H1 (cell line): ENCODE data around the gene ARHGAP10. TPM values are rescaled to one million over a fixed set of nuclear protein-coding genes. Genes with fewer than 3 reads are reported as not detected.

Experiments
- CTCF ChIA-PET: fragments of 300-600 bp; sonication (Branson Sonifier 250); formaldehyde crosslinking; loops from one replicate; lab custom pipeline; 2021; ENCODE audit not compliant: partially characterized antibody; lab: Charles Lee
- POLR2A ChIA-PET: fragments of 300-600 bp; sonication (Branson Sonifier 250); formaldehyde crosslinking; loops from one replicate; lab custom pipeline; 2021; ENCODE audit warnings: inconsistent platforms; ENCODE audit not compliant: partially characterized antibody; lab: Charles Lee
- DNase-seq, 2 experiments: peaks; one replicate each; pipeline versions ENCODE4 v3.0.0 to v3.0.0-alpha.2; 2010 to 2022; ENCODE audit warnings: low spot score in 2 of 2, low read depth in 1 of 2, mixed read lengths in 1 of 2
- FAIRE-seq: peaks from 2 replicates; lab custom pipeline; 2011; peaks lifted over from hg19 to GRCh38; lab: Jason Lieb, UNC
- H2AFZ ChIP-seq: 2 replicates; pipeline ENCODE4 v1.8.1; 2012; ENCODE audit warnings: low read length, inconsistent platforms
- H2AK5ac ChIP-seq: 2 replicates; pipeline ENCODE4 v1.6.1; 2013; ENCODE audit warnings: low read depth, low read length
- H2BK120ac ChIP-seq: replicated peaks from 2 replicates; pipeline ENCODE3; 2013; ENCODE audit warnings: low read depth, low read length, inconsistent platforms
- H2BK12ac ChIP-seq: 2 replicates; pipeline ENCODE4 v1.6.1; 2013; ENCODE audit warnings: low read depth, low read length
- H2BK15ac ChIP-seq: 2 replicates; pipeline ENCODE4 v1.6.1; 2013; ENCODE audit warnings: low read length
- H2BK20ac ChIP-seq: 2 replicates; pipeline ENCODE4 v1.6.1; 2013; ENCODE audit warnings: low read length
- H2BK5ac ChIP-seq: 2 replicates; pipeline ENCODE4 v1.6.1; 2013; ENCODE audit warnings: low read depth, low read length
- H3K14ac ChIP-seq: 2 replicates; pipeline ENCODE4 v1.6.1; 2013; ENCODE audit warnings: inconsistent platforms; ENCODE audit not compliant: insufficient read length
- H3K18ac ChIP-seq: 2 replicates; pipeline ENCODE4 v1.6.1; 2013; ENCODE audit warnings: low read length; ENCODE audit errors: extremely low read depth
- H3K23ac ChIP-seq: 2 replicates; pipeline ENCODE4 v1.6.1; 2013; ENCODE audit warnings: inconsistent platforms; ENCODE audit not compliant: insufficient read length
- H3K23me2 ChIP-seq: 2 replicates; pipeline ENCODE4 v1.6.1; 2013; ENCODE audit warnings: low read depth, low read length
- H3K27ac ChIP-seq: 2 replicates; pipeline ENCODE4 v1.6.1; 2011; ENCODE audit warnings: low read depth, low read length, inconsistent platforms
- H3K27me3 ChIP-seq, 4 experiments: replicated peaks in 1 of 4; 1 replicate in 1 of 4; 2 replicates in 3 of 4; pipeline versions ENCODE4 v1.6.1 to v1.8.1; 2011 to 2013; ENCODE audit warnings: low read length in 3 of 4, mild to moderate bottlenecking in 3 of 4, inconsistent platforms in 2 of 4, mixed read lengths in 2 of 4, moderate library complexity in 1 of 4; ENCODE audit not compliant: control insufficient read depth in 3 of 4, insufficient read depth in 3 of 4; ENCODE audit errors: extremely low read depth in 1 of 4
- H3K36me3 ChIP-seq, 4 experiments: 2 replicates each; pipeline versions ENCODE4 v1.6.1 to v1.8.1; 2011 to 2013; ENCODE audit warnings: mild to moderate bottlenecking in 4 of 4, low read length in 3 of 4, moderate library complexity in 2 of 4, control low read depth in 1 of 4, inconsistent platforms in 1 of 4; ENCODE audit not compliant: insufficient read depth in 4 of 4, control insufficient read depth in 2 of 4
- H3K4ac ChIP-seq: replicated peaks from 2 replicates; pipeline ENCODE3; 2013; ENCODE audit warnings: low read length, low read depth, mixed read lengths, inconsistent platforms; ENCODE audit not compliant: insufficient read length
- H3K4me1 ChIP-seq, 4 experiments: replicated peaks in 1 of 4; 1 replicate in 1 of 4; 2 replicates in 3 of 4; pipeline versions ENCODE4 v1.6.1 to v1.8.1; 2011 to 2013; ENCODE audit warnings: low read length in 3 of 4, inconsistent platforms in 2 of 4, mixed read lengths in 1 of 4; ENCODE audit not compliant: insufficient read depth in 4 of 4, control insufficient read depth in 3 of 4
- H3K4me2 ChIP-seq, 2 experiments: 2 replicates each; pipeline versions ENCODE4 v1.6.1 to v1.8.1; 2011 to 2013; ENCODE audit warnings: low read depth in 2 of 2, low read length in 2 of 2, control low read depth in 1 of 2, inconsistent platforms in 1 of 2, mild to moderate bottlenecking in 1 of 2; ENCODE audit not compliant: insufficient read depth in 1 of 2
- H3K4me3 ChIP-seq, 4 experiments: fragments of 200-600, 300-600 bp in 1 of 4; sonication (generic), shearing (Covaris generic), sonication (Bioruptor Twin) in 1 of 4; 2 replicates each; pipeline versions ENCODE4 v1.5.1 to v1.8.1; 2011 to 2016; ENCODE audit warnings: low read length in 4 of 4, low read depth in 3 of 4, control low read depth in 2 of 4, inconsistent platforms in 2 of 4, mild to moderate bottlenecking in 2 of 4, mixed read lengths in 1 of 4, moderate library complexity in 1 of 4; ENCODE audit not compliant: insufficient read depth in 2 of 4; ENCODE audit errors: extremely low read depth in 1 of 4
- H3K56ac ChIP-seq: replicated peaks from 2 replicates; pipeline ENCODE3; 2013; ENCODE audit warnings: low read depth, mild to moderate bottlenecking, mixed read lengths, low read length, inconsistent platforms; ENCODE audit not compliant: insufficient read length
- H3K79me1 ChIP-seq: 2 replicates; pipeline ENCODE4 v1.6.1; 2013; ENCODE audit warnings: low read depth, low read length, control low read depth
- H3K79me2 ChIP-seq, 2 experiments: 2 replicates each; pipeline versions ENCODE4 v1.6.1 to v1.8.1; 2012 to 2013; ENCODE audit warnings: low read length in 2 of 2, mild to moderate bottlenecking in 2 of 2, inconsistent platforms in 1 of 2; ENCODE audit not compliant: insufficient read depth in 2 of 2, control insufficient read depth in 1 of 2
- H3K9ac ChIP-seq, 4 experiments: replicated peaks in 1 of 4; 1 replicate in 1 of 4; 2 replicates in 3 of 4; pipeline versions ENCODE4 v1.6.1 to v1.8.1; 2011 to 2013; ENCODE audit warnings: low read depth in 3 of 4, low read length in 3 of 4, control low read depth in 2 of 4, mild to moderate bottlenecking in 2 of 4, moderate library complexity in 2 of 4, inconsistent platforms in 1 of 4; ENCODE audit errors: extremely low read depth in 1 of 4
- H3K9me3 ChIP-seq, 2 experiments: 2 replicates each; pipeline versions ENCODE4 v1.6.1 to v1.8.1; 2012 to 2013; ENCODE audit warnings: mild to moderate bottlenecking in 2 of 2, moderate library complexity in 2 of 2, control low read depth in 1 of 2, inconsistent platforms in 1 of 2, low read depth in 1 of 2, low read length in 1 of 2, mixed read lengths in 1 of 2; ENCODE audit not compliant: insufficient read depth in 2 of 2
- H4K20me1 ChIP-seq, 2 experiments: replicated peaks in 1 of 2; 2 replicates each; pipeline versions ENCODE3 to v1.8.1; 2011 to 2013; ENCODE audit warnings: inconsistent platforms in 2 of 2, low read length in 2 of 2, mild to moderate bottlenecking in 1 of 2; ENCODE audit not compliant: insufficient read depth in 2 of 2, control insufficient read depth in 1 of 2
- H4K5ac ChIP-seq: 2 replicates; pipeline ENCODE4 v1.6.1; 2013; ENCODE audit warnings: low read length, low read depth, mixed read lengths, inconsistent platforms; ENCODE audit not compliant: insufficient read length
- H4K8ac ChIP-seq: 2 replicates; pipeline ENCODE4 v1.8.0; 2013; ENCODE audit warnings: mild to moderate bottlenecking, moderate library complexity, low read length, inconsistent platforms; ENCODE audit not compliant: insufficient read depth; ENCODE audit errors: extremely low read depth
- H4K91ac ChIP-seq: replicated peaks from 2 replicates; pipeline ENCODE3; 2013; ENCODE audit warnings: low read length, mixed read lengths, inconsistent platforms; ENCODE audit not compliant: insufficient read length
- ASH2L ChIP-seq: fragments of 200-600, 300-600 bp; sonication (generic); IDR thresholded peaks from one replicate; pipeline ENCODE4 v1.7.1; 2017; ENCODE audit warnings: low read length
- ATF3 ChIP-seq: IDR thresholded peaks from 2 replicates; pipeline ENCODE4 v1.6.1; 2011; ENCODE audit warnings: low read depth, mild to moderate bottlenecking, low read length; ENCODE audit not compliant: insufficient read depth
- CREB1 ChIP-seq: IDR thresholded peaks from 2 replicates; pipeline ENCODE4 v1.6.1; 2012; ENCODE audit warnings: inconsistent platforms
- CTCF ChIP-seq, 3 experiments: IDR thresholded peaks; 1 replicate in 2 of 3; 2 replicates in 1 of 3; pipeline versions ENCODE4 v1.5.1 to v1.6.1; 2011; ENCODE audit warnings: low read length in 3 of 3, mild to moderate bottlenecking in 3 of 3, inconsistent platforms in 2 of 3, low read depth in 1 of 3, moderate library complexity in 1 of 3; ENCODE audit not compliant: insufficient read depth in 1 of 3; ENCODE audit errors: control extremely low read depth in 1 of 3
- FOSL1 ChIP-seq: IDR thresholded peaks from 2 replicates; pipeline ENCODE4 v1.6.1; 2011; ENCODE audit warnings: mild to moderate bottlenecking, low read depth, low read length, moderate library complexity; ENCODE audit not compliant: insufficient read depth
- GTF2F1 ChIP-seq: IDR thresholded peaks from 2 replicates; pipeline ENCODE4 v1.6.1; 2012; ENCODE audit warnings: low read depth, low read length, improper control_type of control experiment, borderline replicate concordance
- JUND ChIP-seq: IDR thresholded peaks from 2 replicates; pipeline ENCODE4 v1.6.1; 2011; ENCODE audit warnings: mild to moderate bottlenecking, improper control_type of control experiment, low read length
- RBBP5 ChIP-seq: IDR thresholded peaks from 2 replicates; pipeline ENCODE4 v1.7.1; 2012; ENCODE audit warnings: low read depth, mild to moderate bottlenecking, inconsistent platforms, low read length, moderate library complexity, borderline replicate concordance
- SIN3A ChIP-seq, 2 experiments: IDR thresholded peaks in 1 of 2; conservative IDR thresholded peaks in 1 of 2; 2 replicates each; pipeline ENCODE4 v1.6.1; 2011 to 2012; ENCODE audit warnings: low read length in 2 of 2, improper control_type of control experiment in 1 of 2, low read depth in 1 of 2, mild to moderate bottlenecking in 1 of 2
- TBP ChIP-seq: IDR thresholded peaks from 2 replicates; pipeline ENCODE4 v1.6.1; 2011; ENCODE audit warnings: low read depth, low read length, improper control_type of control experiment
- TCF12 ChIP-seq: IDR thresholded peaks from 2 replicates; pipeline ENCODE4 v1.6.1; 2011; ENCODE audit warnings: low read depth, mild to moderate bottlenecking, low read length
- TEAD4 ChIP-seq: IDR thresholded peaks from 2 replicates; pipeline ENCODE4 v1.6.1; 2012; ENCODE audit warnings: low read depth, low read length, inconsistent platforms, mixed read lengths
- WGBS, 2 experiments: shearing (Covaris generic) in 1 of 2; methylation state at CpG; one replicate each; pipeline versions ENCODE4 v1.1.6 to v1.1.7; 2013 to 2015; ENCODE audit warnings: low lambda C conversion rate in 2 of 2, mixed read lengths in 2 of 2, inconsistent platforms in 1 of 2, low coverage in 1 of 2, missing lambda C conversion rate in 1 of 2; ENCODE audit not compliant: insufficient replicate concordance in 2 of 2, insufficient coverage in 1 of 2, insufficient read length in 1 of 2; ENCODE audit errors: extremely low coverage in 1 of 2, missing lambda C conversion rate in 1 of 2; 5-methylcytosine and 5-hydroxymethylcytosine counted together
- polyA plus RNA-seq, 7 experiments: library from polyadenylated mRNA; depleted of rRNA in 3 of 7; stranded (reverse) in 5 of 7; unstranded in 2 of 7; fragments of >200 nt in 5 of 7; fragments of 200-250 nt in 2 of 7; gene quantifications; 1 replicate in 5 of 7; 2 replicates in 1 of 7; 4 replicates in 1 of 7; pipeline versions ENCODE4 v1.2.1 to v1.2.3, GENCODE V29; 2011 to 2013; ENCODE audit warnings: missing spikeins in 2 of 7, mixed read lengths in 2 of 7
- total RNA-seq: library from RNA; stranded (reverse); fragmentation: NEBNext Ultra II Directional; extraction: Animal tissue kit (Norgen Biotek cat#: 25700); gene quantifications from 2 replicates; pipeline ENCODE4 v1.2.1, GENCODE V29; 2021

ARHGAP10 gene
- total and polyA plus RNA-seq, 2 of the 8 experiments (the other 6 are each of a cell fraction or from before 2014, with no cell fraction given): 3.7 to 6.1 TPM

GRCh38 chr4:147809211-147809610 lies 77.3 kb downstream of the ARHGAP10 start:
- Histone ChIP-seq H3K27ac (no peak overlapping the region), H3K4me3 (no peak overlapping the region), H4K8ac (no peak overlapping the region), H4K20me1 (no peaks in the 10 kb centered on the region), H2AFZ (no peak overlapping the region), H3K14ac (no peak overlapping the region), H2BK12ac (no peak overlapping the region), H3K9ac (no peak overlapping the region), H3K56ac (no peak overlapping the region), H3K23me2 (no peaks in the 10 kb centered on the region; the same call in 1 of the 2 replicates), H3K23ac (no peak overlapping the region), H3K27me3 (no peaks in the 10 kb centered on the region), H3K79me2 (no peaks in the 10 kb centered on the region), H3K36me3 (no peaks in the 10 kb centered on the region), H3K4ac (no peak overlapping the region), H2AK5ac (no peak overlapping the region), H3K9me3 (no peaks in the 10 kb centered on the region), H3K4me1 (no peaks in the 10 kb centered on the region; a peak in 2 of 7 replicates), H2BK5ac (no peak overlapping the region), H2BK15ac (no peak overlapping the region), H2BK20ac (no peak overlapping the region), H2BK120ac (no peak overlapping the region), H4K91ac (no peak overlapping the region), H4K5ac (no peak overlapping the region), H3K18ac (no peak overlapping the region), H3K79me1 (no peaks in the 10 kb centered on the region), H3K4me2 (no peak overlapping the region)
- FAIRE-seq (no peak), DNase-seq (no peak)
- ChIA-PET POLR2A (no interaction called here), CTCF (interaction anchor here (0.6 kb wide), 1 partner anchor 1157 kb away, joined by 3 read pairs; no protein-coding TSS in a partner anchor)
- WGBS, 2 experiments: 91 to 100% methylated on average over 1 to 3 of the region's 3 CpGs
- TF ChIP-seq TEAD4 (no peak), FOSL1 (no peak), SIN3A (conservative IDR thresholded peaks at IDR 0.05 in 1 of 2, IDR thresholded peaks at IDR 0.05 in 1 of 2; ENCODE audit: low read depth in 1 of 2, low read length in 2 of 2) (no peak), ATF3 (no peak), TBP (no peak), RBBP5 (no peak), CREB1 (no peak), CTCF (IDR thresholded peaks at IDR 0.05; ENCODE audit: control extremely low read depth in 1 of 3, insufficient read depth in 1 of 3, low read depth in 1 of 3, low read length in 3 of 3) (no peak), GTF2F1 (no peak), JUND (no peak), ASH2L (no peak), TCF12 (no peak)
